ENCODE data around the gene TBX15.

Gene TBX15

GRCh38 chr1:118877668-118878396, 110.3 kb downstream of the TBX15 start:
- DNase-seq = no peak

- DNase-seq = no peak
Observed at GRCh38 chr1:118871582-118872171, 116.5 kb downstream of the TBX15 start.

- DNase-seq = no peak
Observed at GRCh38 chr1:118868387-118868786, 119.8 kb downstream of the TBX15 start.

GRCh38 chr1:118866330-118866729, 121.8 kb downstream of the TBX15 start:
- no peak for DNase-seq

- DNase-seq = no peak
Observed at GRCh38 chr1:118863688-118864087, 124.5 kb downstream of the TBX15 start.

- DNase-seq = no peak
Observed at GRCh38 chr1:118862755-118863154, 125.4 kb downstream of the TBX15 start.

- no peak for DNase-seq
Observed at GRCh38 chr1:118861216-118861615, 126.9 kb downstream of the TBX15 start.

- no peak for DNase-seq
Observed at GRCh38 chr1:118859999-118860398, 128.1 kb downstream of the TBX15 start.

- DNase-seq = no peak
Observed at GRCh38 chr1:118846443-118846842, 141.7 kb downstream of the TBX15 start.

GRCh38 chr1:118842452-118843201, 145.5 kb downstream of the TBX15 start:
- DNase-seq = no peak

- no peak for DNase-seq
Observed at GRCh38 chr1:118841521-118841920, 146.6 kb downstream of the TBX15 start.

All from activated T-cell treated with anti-CD3 and anti-CD28 coated beads, Interleukin-2, amount 50 U/mL, for 48 hours (primary cell).